Left lung (tissue), 10 donors: Measurements from ENCODE around the gene TRMT112. TPM values are rescaled to one million over a fixed set of nuclear protein-coding genes. Genes with fewer than 3 reads are reported as not detected.

Source experiments
- ATAC-seq: fragments of 200-7000 bp; cut with Tn5 transposase; one replicate; pipeline ENCODE4 v1.9.1; 2020; ENCODE audit warnings: moderate library complexity
- DNase-seq, 4 donors: peaks; one replicate each; pipeline ENCODE4 v3.0.0-alpha.2; 2013 to 2020
- H3K27ac ChIP-seq, 2 donors: fragments of 200-600 bp; sonication (generic) in 1 of 2; one replicate each; pipeline versions ENCODE4 v1.5.0 to v1.8.0; 2020 to 2021
- H3K27me3 ChIP-seq, 2 donors: fragments of 200-600 bp; sonication (generic) in 1 of 2; one replicate each; pipeline versions ENCODE4 v1.5.0 to v1.8.0; 2020 to 2021
- H3K36me3 ChIP-seq, 2 donors: fragments of 200-600 bp; sonication (generic) in 1 of 2; one replicate each; pipeline versions ENCODE4 v1.5.0 to v1.8.0; 2020 to 2021
- H3K4me1 ChIP-seq, 2 donors: fragments of 200-600 bp; one replicate each; pipeline ENCODE4 v1.8.0; 2021
- H3K4me3 ChIP-seq, 2 donors: fragments of 200-600 bp; sonication (generic) in 1 of 2; one replicate each; pipeline versions ENCODE4 v1.5.0 to v1.8.0; 2020 to 2021; ENCODE audit warnings: mild to moderate bottlenecking in 1 of 2
- H3K9me3 ChIP-seq, 2 donors: fragments of 200-600 bp; sonication (generic) in 1 of 2; one replicate each; pipeline versions ENCODE4 v1.5.0 to v1.8.0; 2020 to 2021
- CTCF ChIP-seq, 2 donors: fragments of 200-600 bp; sonication (generic) in 1 of 2; IDR thresholded peaks; one replicate each; pipeline versions ENCODE4 v1.5.0 to v1.8.0; 2021; ENCODE audit warnings: antibody characterized with exemption in 2 of 2
- intact Hi-C, 2 donors: fragments of 100-400 bp; cut with DNase I; formaldehyde crosslinking; loops; one replicate each; pipeline versions ENCODE4 v1.11.2 to v1.14.2; 2022
- polyA plus RNA-seq, 6 donors: library from polyadenylated mRNA; unstranded; fragments of 120-200 nt; gene quantifications; one replicate each; pipeline ENCODE4 v1.2.1, GENCODE V29; 2013; ENCODE audit not compliant: insufficient read length in 6 of 6
- total RNA-seq, 2 donors: library from RNA; stranded (reverse); fragmentation: NEBNext Ultra II Directional; extraction: Animal tissue kit (Norgen Biotek cat#: 25700); gene quantifications; one replicate each; pipeline ENCODE4 v1.2.1, GENCODE V29; 2021
- donor health status: DM: no; HTN: yes; CAD: no.
- donor health status: DM: no; HTN: no; CAD: no.

TRMT112 gene
- total and polyA plus RNA-seq, 8 donors = 178 to 252 (median 219) TPM

GRCh38 chr11:64339286-64339685 lies 21.9 kb upstream of the TRMT112 start:
- peaks cover 0 to 13% of the 10 kb centered on the region in 2 donors for H3K36me3 ChIP-seq
- H3K4me1 ChIP-seq = peaks cover 8 to 56% of the 10 kb centered on the region in 2 donors
- H3K9me3 ChIP-seq = no peaks in the 10 kb centered on the region
- ATAC-seq (no peak), DNase-seq (no peak)
- peak overlapping the region in 1 of 2 donors; percentile 86 for H3K27ac ChIP-seq
- no peaks in the 10 kb centered on the region for H3K27me3 ChIP-seq
- intact Hi-C loops = no loop called here
- TF ChIP-seq CTCF (IDR thresholded peaks at IDR 0.05) = no peak
- no peak overlapping the region for H3K4me3 ChIP-seq

- intact Hi-C loops = no loop called here
- no peak for TF ChIP-seq CTCF (IDR thresholded peaks at IDR 0.05)
These were observed 21.4 kb upstream of the TRMT112 start for GRCh38 chr11:64338716-64339115.

GRCh38 chr11:64337538-64338249 lies 20.3 kb upstream of the TRMT112 start:
- Histone ChIP-seq H3K27me3 (no peaks in the 10 kb centered on the region), H3K27ac (peak overlapping the region in 1 of 2 donors; percentile 86), H3K4me1 (peaks cover 8 to 53% of the 10 kb centered on the region in 2 donors), H3K36me3 (no peaks in the 10 kb centered on the region), H3K4me3 (no peak overlapping the region), H3K9me3 (no peaks in the 10 kb centered on the region)
- ATAC-seq (no peak), DNase-seq (no peak)
- intact Hi-C loops = no loop called here
- TF ChIP-seq CTCF (IDR thresholded peaks at IDR 0.05) = no peak

More at GRCh38 chr11:64338716-64339115, 21.4 kb upstream of the TRMT112 start:
- DNase-seq = no peak
- H3K4me3 ChIP-seq = no peak overlapping the region
- H3K4me1 ChIP-seq = peaks cover 8 to 56% of the 10 kb centered on the region in 2 donors
- no peaks in the 10 kb centered on the region for H3K9me3 ChIP-seq
- no peaks in the 10 kb centered on the region for H3K27me3 ChIP-seq
- no peak for ATAC-seq
- peak overlapping the region in 1 of 2 donors; percentile 86 for H3K27ac ChIP-seq
- H3K36me3 ChIP-seq = peaks cover 0 to 7% of the 10 kb centered on the region in 2 donors

- Histone ChIP-seq H3K4me3 (no peak overlapping the region), H3K36me3 (no peaks in the 10 kb centered on the region), H3K4me1 (peaks cover 14 to 47% of the 10 kb centered on the region in 2 donors), H3K9me3 (no peaks in the 10 kb centered on the region), H3K27ac (peak overlapping the region in 1 of 2 donors; percentile 64), H3K27me3 (no peaks in the 10 kb centered on the region)
- intact Hi-C loops = no loop called here
- ATAC-seq (peak; percentile 81), DNase-seq (peak in 1 of 4 donors; percentile 81)
- TF ChIP-seq CTCF (IDR thresholded peaks at IDR 0.05) = no peak
These were observed 17.7 kb upstream of the TRMT112 start for GRCh38 chr11:64334764-64335735.

- peaks cover 14 to 32% of the 10 kb centered on the region in 2 donors for H3K4me1 ChIP-seq
- no peak for ATAC-seq
These were observed 16.2 kb upstream of the TRMT112 start for GRCh38 chr11:64333556-64333955.

More at GRCh38 chr11:64333556-64333955, 16.2 kb upstream of the TRMT112 start:
- Histone ChIP-seq H3K4me3 (no peak overlapping the region), H3K9me3 (no peaks in the 10 kb centered on the region), H3K36me3 (no peaks in the 10 kb centered on the region), H3K27me3 (no peaks in the 10 kb centered on the region), H3K27ac (no peak overlapping the region)
- no peak for TF ChIP-seq CTCF (IDR thresholded peaks at IDR 0.05)
- DNase-seq = no peak
- intact Hi-C loops = no loop called here
